ENCODE measurements around the gene SHE.

The SHE gene

DNA sequence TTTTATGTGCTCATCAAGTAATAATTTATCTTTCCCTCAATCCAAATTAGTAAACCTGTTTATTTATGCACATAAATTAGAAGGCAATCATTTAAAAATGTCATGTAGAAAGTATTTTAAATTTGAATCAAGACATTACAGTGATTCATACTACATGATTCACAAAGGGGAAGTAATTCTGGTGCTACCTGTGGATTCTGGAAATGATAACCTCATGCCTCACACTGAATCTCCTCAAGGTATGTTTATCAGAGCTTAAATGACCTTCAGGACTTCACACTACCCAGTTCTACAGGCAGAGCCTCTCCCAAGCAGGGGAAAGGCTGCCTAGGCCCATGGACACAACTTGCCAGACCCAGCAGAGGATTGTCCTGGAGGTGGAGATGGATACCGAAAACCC is 25.4 kb downstream of the SHE start:
- DNase-seq = no peak

GRCh38 chr1:154474802-154475201 is 27.4 kb downstream of the SHE start:
- DNase-seq = no peak

DNA sequence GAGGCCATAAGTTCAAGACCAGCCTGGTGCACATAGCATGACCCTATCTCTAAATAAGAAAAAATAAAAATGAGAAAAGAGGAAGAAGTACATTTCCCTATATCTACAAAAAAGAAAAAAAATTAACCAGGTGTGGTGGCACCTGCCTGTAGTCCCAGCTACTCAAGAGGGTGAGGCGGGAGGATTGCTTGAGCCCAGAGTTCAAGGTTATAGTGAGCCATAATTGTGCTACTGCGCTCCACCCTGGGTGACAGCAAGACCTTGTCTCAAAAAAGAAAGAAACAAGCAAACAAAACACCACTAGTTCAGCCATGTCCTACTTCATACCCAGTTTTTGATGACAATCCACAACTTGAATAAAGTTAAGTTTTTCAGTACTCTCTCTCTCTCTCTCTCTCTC is 30.9 kb downstream of the SHE start:
- no peak for DNase-seq

DNA sequence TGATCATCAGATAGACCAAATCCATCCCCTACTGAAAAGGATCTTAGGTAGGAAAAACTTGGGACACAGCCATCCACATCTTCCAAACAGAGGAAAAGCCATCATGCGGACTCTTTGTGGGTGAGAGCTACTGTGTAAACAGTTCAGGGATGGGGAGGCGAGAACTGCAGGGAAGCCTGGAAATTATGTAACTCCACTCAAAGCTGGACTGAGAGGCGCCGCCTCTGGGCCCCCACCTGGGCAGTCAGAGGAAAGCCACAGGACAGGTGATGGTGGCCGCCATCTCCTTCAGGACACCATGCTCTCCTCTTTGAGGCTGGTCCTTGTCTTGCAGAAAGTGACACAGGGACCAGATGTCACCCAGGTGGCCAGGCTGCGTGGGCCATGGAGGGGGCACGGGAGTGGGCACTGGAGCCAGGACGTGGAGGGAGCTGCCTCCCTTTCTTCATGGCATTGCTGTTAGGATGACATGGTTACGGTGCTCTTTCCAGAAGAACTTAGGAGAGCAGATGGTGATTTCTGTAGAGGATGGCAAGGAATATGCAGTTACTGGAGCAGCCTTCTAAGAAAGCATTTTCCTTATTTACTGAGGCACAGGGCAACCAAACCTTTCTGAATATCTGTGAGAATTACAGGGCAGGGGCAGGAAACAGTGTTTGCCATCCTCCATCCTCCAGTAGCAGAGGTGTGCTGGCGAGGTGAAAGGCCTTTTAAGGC is 32.2 kb downstream of the SHE start:
- peak; percentile 50 for DNase-seq

DNA sequence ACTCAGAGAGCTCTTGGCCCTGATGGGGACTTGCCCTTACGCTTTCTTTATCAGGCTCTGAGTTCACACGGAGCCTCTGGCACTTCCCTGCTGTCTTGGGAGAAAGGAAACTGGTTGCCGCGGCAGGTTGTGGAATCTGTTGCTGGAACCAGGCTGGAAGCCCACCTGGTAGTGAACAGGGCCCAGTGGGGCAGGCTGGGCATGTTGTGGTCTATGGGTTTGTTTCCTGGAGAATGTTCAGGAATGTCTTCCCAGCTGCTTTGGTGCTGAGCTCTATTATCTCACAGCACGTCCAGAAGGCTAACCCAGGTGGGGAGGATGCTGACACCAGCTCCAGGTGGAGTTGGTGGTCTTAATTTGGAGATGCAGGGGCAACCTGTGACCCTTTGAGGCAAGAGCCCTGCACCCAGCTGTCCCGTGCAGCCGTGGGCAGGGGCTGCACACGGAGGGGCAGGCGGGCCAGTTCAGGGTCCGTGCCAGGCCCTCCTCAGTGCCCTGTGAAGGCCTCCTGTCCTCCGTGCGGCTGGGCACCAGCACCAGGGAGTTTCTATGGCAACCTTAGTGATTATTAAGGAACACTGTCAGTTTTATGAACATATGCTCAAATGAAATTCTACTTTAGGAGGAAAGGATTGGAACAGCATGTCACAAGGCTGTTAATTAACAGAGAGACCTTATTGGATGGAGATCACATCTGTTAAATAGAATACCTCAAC is 33.5 kb downstream of the SHE start:
- DNase-seq = no peak

DNA sequence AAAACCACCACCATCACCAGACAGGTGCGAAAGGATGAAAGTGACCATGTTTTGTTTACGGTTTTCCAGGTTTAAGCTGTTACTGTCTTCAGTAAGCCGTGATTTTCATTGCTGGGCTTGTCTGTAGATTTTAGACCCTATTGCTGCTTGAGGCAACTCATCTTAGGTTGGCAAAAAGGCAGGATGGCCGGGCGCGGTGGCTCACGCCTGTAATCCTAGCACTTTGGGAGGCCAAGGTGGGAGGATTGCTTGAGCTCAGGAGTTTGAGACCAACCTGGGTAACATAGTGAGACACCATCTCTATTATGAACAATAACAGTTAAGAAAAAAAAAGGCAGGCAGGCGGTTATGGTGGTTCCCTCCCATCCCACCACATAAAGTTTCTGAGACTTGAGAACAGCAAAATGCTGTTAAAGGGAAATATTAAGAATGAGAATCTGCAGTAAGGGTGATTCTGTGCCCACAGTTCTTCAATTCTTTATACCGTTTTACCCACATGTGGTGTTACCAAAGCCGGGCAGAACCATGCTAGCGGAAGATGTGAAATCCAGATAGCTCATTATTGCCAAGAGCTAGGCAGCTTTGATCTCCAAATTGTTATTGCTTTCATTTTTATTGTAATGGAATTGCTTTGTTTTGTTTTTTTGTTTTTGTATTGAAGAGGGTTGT is 34.6 kb downstream of the SHE start:
- no peak for DNase-seq

GRCh38 chr1:154466921-154467417 is 35.2 kb downstream of the SHE start:
- DNase-seq = no peak

DNA sequence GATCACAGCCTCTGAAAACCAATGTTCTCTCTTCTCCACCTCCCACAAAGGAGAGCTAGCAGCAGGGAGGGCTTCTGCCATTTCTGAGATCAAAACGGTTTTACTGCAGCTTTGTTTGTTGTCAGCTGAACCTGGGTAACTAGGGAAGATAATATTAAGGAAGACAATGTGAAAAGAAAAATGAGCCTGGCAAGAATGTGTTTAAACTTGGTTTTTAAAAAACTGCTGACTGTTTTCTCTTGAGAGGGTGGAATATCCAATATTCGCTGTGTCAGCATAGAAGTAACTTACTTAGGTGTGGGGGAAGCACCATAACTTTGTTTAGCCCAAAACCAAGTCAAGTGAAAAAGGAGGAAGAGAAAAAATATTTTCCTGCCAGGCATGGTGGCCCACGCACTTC is 36.0 kb downstream of the SHE start:
- DNase-seq = no peak

DNA sequence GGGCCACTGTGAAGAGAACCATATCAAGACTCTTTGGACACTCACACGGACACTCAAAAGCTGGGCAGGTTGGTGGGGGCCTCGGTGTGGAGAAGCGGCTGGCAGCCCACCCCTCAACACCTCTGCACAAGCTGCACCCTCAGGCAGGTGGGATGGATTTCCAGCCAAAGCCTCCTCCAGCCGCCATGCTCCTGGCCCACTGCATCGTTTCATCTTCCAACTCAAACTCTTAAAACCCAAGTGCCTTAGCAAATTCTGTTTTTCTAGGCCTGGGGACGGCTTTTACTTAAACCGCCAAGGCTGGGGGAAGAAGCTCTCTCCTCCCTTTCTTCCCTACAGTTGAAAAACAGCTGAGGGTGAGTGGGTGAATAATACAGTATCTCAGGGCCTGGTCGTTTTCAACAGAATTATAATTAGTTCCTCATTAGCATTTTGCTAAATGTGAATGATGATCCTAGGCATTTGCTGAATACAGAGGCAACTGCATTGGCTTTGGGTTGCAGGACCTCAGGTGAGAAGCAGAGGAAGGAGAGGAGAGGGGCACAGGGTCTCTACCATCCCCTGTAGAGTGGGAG is 36.5 kb downstream of the SHE start:
- DNase-seq = no peak

GRCh38 chr1:154463512-154463990 is 38.7 kb downstream of the SHE start:
- DNase-seq = no peak

- DNase-seq = no peak
Observed at GRCh38 chr1:154460695-154461260, 41.4 kb downstream of the SHE start.

GRCh38 chr1:154459080-154459479 is 43.1 kb downstream of the SHE start:
- no peak for DNase-seq

GRCh38 chr1:154456631-154457030 is 45.6 kb downstream of the SHE start:
- no peak for DNase-seq

DNA sequence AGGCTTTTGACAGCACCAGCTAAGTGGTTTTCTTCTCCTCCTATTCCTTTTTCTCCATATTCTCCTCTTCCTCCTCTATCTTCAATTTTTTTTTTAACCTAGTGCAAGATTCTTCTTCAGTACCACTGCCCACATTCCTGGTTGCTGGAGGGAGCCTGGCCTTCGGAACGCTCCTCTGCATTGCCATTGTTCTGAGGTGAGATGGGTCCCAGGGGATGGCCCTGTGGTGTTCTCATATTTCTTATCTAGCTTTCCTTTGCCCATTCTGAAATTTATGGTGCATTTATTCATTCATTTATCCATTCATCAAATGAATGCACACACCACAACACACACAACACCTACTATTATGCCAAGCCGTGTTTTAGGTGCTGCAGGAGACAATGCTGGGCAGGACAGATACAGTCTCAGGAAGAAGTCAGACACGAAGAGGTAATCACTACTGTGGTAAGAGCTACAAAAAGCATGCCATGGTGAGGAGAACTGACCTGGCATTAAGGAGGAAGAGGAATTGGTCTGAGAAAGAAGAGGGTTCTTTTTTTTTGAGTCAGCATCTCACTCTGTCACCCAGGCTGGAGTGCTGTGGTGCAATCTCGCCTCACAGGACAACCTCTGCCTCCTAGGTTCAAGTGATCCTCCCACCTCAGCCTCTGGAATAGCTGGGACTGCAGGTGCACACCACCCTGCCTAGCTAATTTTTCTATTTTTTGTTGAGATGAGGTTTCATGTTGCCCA is 47.7 kb downstream of the SHE start:
- DNase-seq = no peak

- no peak for DNase-seq
Observed at GRCh38 chr1:154453574-154454352, 48.4 kb downstream of the SHE start.

- DNase-seq = no peak
Observed at GRCh38 chr1:154453161-154453560, 49.1 kb downstream of the SHE start.

DNA sequence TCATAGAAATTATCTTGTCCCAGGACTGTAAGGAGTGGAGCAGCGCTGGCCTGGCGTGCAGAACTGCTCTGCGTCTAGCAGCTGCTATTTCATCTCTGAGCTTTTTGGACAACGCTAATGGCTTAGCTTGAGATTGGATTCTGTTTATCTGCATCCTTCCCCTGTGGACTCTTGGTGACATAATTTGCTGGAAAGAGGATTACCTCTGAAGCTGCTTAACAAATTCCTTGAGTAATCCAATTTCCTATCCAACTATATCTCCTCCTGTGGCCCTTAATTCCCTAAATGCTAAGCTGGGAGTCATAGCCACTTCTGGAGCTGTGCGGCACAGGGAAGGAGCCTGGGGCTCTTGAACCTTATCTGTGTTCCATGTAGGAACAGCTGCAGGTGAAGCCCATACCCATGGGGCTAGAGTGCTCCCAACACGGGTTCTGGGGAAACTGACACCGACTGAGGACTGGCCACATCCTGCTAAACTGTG is 53.8 kb downstream of the SHE start:
- DNase-seq = no peak

DNA sequence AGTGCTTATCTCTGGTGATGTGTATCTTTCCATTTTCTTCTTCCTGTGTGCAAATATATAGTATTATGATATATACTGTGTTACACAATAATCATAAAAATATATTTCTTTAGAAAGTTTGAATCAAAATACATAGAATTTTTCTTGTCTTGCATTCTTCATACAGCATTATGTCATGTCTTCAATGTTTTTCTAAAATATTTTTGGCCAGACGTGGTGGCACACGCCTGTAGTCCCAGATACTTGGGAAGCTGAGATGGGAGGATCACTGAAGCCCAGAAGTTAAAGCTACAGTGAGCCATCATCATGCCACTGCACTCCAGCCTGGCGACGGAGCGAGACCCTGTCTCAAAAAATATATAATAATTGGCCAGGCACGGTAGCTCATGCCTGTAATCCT is 55.4 kb downstream of the SHE start:
- DNase-seq = no peak

DNA sequence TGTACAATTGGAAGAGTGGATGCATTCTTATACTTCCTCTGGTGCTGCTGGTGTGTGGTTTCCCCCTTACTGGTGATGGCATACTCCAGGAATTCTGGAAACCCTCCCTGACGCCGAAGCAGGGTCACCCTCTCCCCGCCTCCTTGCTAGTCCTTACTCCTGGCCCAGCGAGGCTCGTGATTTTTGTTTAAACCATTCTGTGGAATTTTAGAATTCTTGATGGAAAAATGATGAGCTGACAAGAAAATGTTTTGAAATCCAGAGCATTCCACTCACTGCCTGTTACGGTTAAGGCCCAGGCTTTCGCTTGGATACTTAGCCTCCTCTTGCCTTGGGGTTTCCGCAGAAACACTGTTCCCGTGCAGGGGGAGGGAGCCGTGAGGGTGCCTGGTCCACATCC is 55.9 kb downstream of the SHE start:
- no peak for DNase-seq

GRCh38 chr1:154445040-154445472 is 57.2 kb downstream of the SHE start:
- DNase-seq = no peak

- DNase-seq = no peak
Observed at GRCh38 chr1:154443274-154444013, 58.8 kb downstream of the SHE start.

All from NCI-H146 (cell line).